Smooth muscle cell (in vitro differentiated cells): ENCODE results near the gene TMEM260. TPM values are rescaled to one million over a fixed set of nuclear protein-coding genes. Genes with fewer than 3 reads are reported as not detected.

Source experiments
- DNase-seq: peaks from one replicate; lab custom pipeline; 2025; ENCODE audit not compliant: unreplicated experiment; lab: John Stamatoyannopoulos, UW
- H2AFZ ChIP-seq: fragments of 200-600 bp; sonication (generic); 2 replicates; pipeline ENCODE4 v1.6.0; 2016; ENCODE audit warnings: antibody characterized with exemption, low read depth, mild to moderate bottlenecking
- H3F3A ChIP-seq: fragments of 200-600 bp; sonication (generic); 2 replicates; pipeline ENCODE4 v1.6.0; 2017; ENCODE audit warnings: antibody characterized with exemption, low read depth
- H3K27ac ChIP-seq: fragments of 200-600 bp; sonication (generic); 2 replicates; pipeline ENCODE4 v1.5.1; 2016; ENCODE audit warnings: low read depth, mild to moderate bottlenecking
- H3K27me3 ChIP-seq: fragments of 200-600 bp; sonication (generic); 2 replicates; pipeline ENCODE4 v1.6.1; 2016; ENCODE audit warnings: low read depth, mild to moderate bottlenecking
- H3K36me3 ChIP-seq: fragments of 200-600 bp; sonication (generic); 2 replicates; pipeline ENCODE4 v1.5.1; 2016; ENCODE audit warnings: low read depth
- H3K4me1 ChIP-seq: fragments of 200-600 bp; sonication (generic); 2 replicates; pipeline ENCODE4 v1.5.1; 2016; ENCODE audit warnings: low read depth
- H3K4me2 ChIP-seq: fragments of 200-600 bp; sonication (generic); 2 replicates; pipeline ENCODE4 v1.6.0; 2016; ENCODE audit warnings: mild to moderate bottlenecking
- H3K4me3 ChIP-seq: fragments of 200-600 bp; sonication (generic); 2 replicates; pipeline ENCODE4 v1.5.1; 2016; ENCODE audit warnings: mild to moderate bottlenecking
- H3K79me2 ChIP-seq: fragments of 200-600 bp; sonication (generic); 2 replicates; pipeline ENCODE4 v1.6.0; 2016; ENCODE audit warnings: low read depth, mild to moderate bottlenecking
- H3K9ac ChIP-seq: fragments of 200-600 bp; sonication (generic); 2 replicates; pipeline ENCODE4 v1.6.0; 2016; ENCODE audit warnings: low read depth
- H3K9me3 ChIP-seq: fragments of 200-600 bp; sonication (generic); replicated peaks from 2 replicates; pipeline ENCODE4 v1.5.1; 2016; ENCODE audit warnings: low read depth
- H4K20me1 ChIP-seq: fragments of 200-600 bp; sonication (generic); 2 replicates; pipeline ENCODE4 v1.6.0; 2016; ENCODE audit warnings: low read depth
- WGBS: methylation state at CpG from one replicate; pipeline ENCODE4 v1.1.7; 2016; ENCODE audit warnings: low lambda C conversion rate; 5-methylcytosine and 5-hydroxymethylcytosine counted together
- polyA plus RNA-seq: library from polyadenylated mRNA; unstranded; fragments of >200 nt; fragmentation: Nextera tagmentation; extraction: Ambion mirVana; gene quantifications from 2 replicates; pipeline ENCODE4 v1.2.1, GENCODE V29; 2016
- total RNA-seq: library from RNA; depleted of rRNA; stranded (reverse); fragments of >200 nt; gene quantifications from 2 replicates; pipeline ENCODE4 v1.2.3, GENCODE V29; 2014
- TF ChIP-seq, protein P1 (sequence below): fragments of 200-600 bp; sonication (generic); IDR thresholded peaks from 2 replicates; pipeline ENCODE4 v1.5.1; 2017; ENCODE audit warnings: borderline replicate concordance, mild to moderate bottlenecking, antibody characterized with exemption; ENCODE audit not compliant: insufficient read depth, poor library complexity, severe bottlenecking

Gene TMEM260
- total and polyA plus RNA-seq, 2 experiments from 2014 or later, result 10.5 to 16.0 TPM

GRCh38 chr14:56555921-56556570, 23.6 kb upstream of the TMEM260 start:
- H4K20me1 ChIP-seq, result no peaks in the 10 kb centered on the region
- no peaks in the 10 kb centered on the region for H3K4me1 ChIP-seq
- no peaks in the 10 kb centered on the region for H3K79me2 ChIP-seq
- TF ChIP-seq, protein P1, sequence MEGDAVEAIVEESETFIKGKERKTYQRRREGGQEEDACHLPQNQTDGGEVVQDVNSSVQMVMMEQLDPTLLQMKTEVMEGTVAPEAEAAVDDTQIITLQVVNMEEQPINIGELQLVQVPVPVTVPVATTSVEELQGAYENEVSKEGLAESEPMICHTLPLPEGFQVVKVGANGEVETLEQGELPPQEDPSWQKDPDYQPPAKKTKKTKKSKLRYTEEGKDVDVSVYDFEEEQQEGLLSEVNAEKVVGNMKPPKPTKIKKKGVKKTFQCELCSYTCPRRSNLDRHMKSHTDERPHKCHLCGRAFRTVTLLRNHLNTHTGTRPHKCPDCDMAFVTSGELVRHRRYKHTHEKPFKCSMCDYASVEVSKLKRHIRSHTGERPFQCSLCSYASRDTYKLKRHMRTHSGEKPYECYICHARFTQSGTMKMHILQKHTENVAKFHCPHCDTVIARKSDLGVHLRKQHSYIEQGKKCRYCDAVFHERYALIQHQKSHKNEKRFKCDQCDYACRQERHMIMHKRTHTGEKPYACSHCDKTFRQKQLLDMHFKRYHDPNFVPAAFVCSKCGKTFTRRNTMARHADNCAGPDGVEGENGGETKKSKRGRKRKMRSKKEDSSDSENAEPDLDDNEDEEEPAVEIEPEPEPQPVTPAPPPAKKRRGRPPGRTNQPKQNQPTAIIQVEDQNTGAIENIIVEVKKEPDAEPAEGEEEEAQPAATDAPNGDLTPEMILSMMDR, result peak; percentile 49
- WGBS, result 50% methylated on average over 5 of the region's 5 CpGs
- H3K9ac ChIP-seq, result no peak overlapping the region
- H3F3A ChIP-seq, result no peaks in the 10 kb centered on the region
- H3K9me3 ChIP-seq, result no peaks in the 10 kb centered on the region
- H3K4me3 ChIP-seq, result no peak overlapping the region
- no peak overlapping the region for H2AFZ ChIP-seq
- H3K36me3 ChIP-seq, result no peaks in the 10 kb centered on the region
- H3K4me2 ChIP-seq, result no peak overlapping the region
- peaks cover 10% of the 10 kb centered on the region for H3K27me3 ChIP-seq
- H3K27ac ChIP-seq, result no peak overlapping the region
- no peak for DNase-seq

GRCh38 chr14:56559182-56559581, 20.4 kb upstream of the TMEM260 start:
- DNase-seq, result no peak
- peaks cover 5% of the 10 kb centered on the region for H3K27me3 ChIP-seq
- TF ChIP-seq, protein P1, result no peak
- H3K4me1 ChIP-seq, result no peaks in the 10 kb centered on the region
- H3K9ac ChIP-seq, result no peak overlapping the region
- H3K36me3 ChIP-seq, result no peaks in the 10 kb centered on the region
- H3K27ac ChIP-seq, result no peak overlapping the region
- no peak overlapping the region for H3K4me2 ChIP-seq
- no peak overlapping the region for H2AFZ ChIP-seq
- no peaks in the 10 kb centered on the region for H3K9me3 ChIP-seq
- H3K79me2 ChIP-seq, result no peaks in the 10 kb centered on the region
- H3K4me3 ChIP-seq, result no peak overlapping the region
- WGBS, result 92% methylated on average over 4 of the region's 4 CpGs
- no peaks in the 10 kb centered on the region for H4K20me1 ChIP-seq
- no peaks in the 10 kb centered on the region for H3F3A ChIP-seq

GRCh38 chr14:56561606-56562005, 18.0 kb upstream of the TMEM260 start:
- TF ChIP-seq, protein P1, result no peak
- no peaks in the 10 kb centered on the region for H3K36me3 ChIP-seq
- no peaks in the 10 kb centered on the region for H3K4me1 ChIP-seq
- no peak overlapping the region for H3K9ac ChIP-seq
- H3K27me3 ChIP-seq, result peaks cover 5% of the 10 kb centered on the region
- WGBS, result 87% methylated on average over 2 of the region's 2 CpGs
- no peaks in the 10 kb centered on the region for H3K79me2 ChIP-seq
- no peak overlapping the region for H2AFZ ChIP-seq
- no peak for DNase-seq
- no peak overlapping the region for H3K4me2 ChIP-seq
- no peak overlapping the region for H3K27ac ChIP-seq
- no peak overlapping the region for H3K4me3 ChIP-seq
- no peaks in the 10 kb centered on the region for H4K20me1 ChIP-seq
- no peaks in the 10 kb centered on the region for H3F3A ChIP-seq
- H3K9me3 ChIP-seq, result no peaks in the 10 kb centered on the region

DNA sequence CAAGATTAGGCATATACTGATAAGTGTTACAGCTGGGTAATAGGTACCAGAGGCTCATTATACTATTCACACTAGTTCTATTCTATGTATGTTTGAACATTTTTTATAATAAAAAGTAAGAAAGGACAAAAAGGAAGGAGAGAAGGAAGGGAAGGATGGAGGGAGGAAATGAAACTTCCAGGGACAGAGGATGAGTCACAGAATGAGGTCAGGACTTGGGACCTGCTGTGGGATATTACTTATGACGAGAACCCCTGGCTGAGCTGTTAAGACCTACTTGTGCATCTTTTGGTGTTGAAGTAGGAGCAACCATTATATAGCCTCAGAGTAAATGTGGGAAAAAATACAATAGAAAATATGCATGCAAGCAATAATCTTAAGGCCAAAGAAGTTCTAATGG, 16.7 kb upstream of the TMEM260 start:
- Histone ChIP-seq H2AFZ (no peak overlapping the region), H3K4me1 (no peaks in the 10 kb centered on the region), H3K9ac (no peak overlapping the region), H3K9me3 (no peaks in the 10 kb centered on the region), H3K27ac (no peak overlapping the region), H3K36me3 (no peaks in the 10 kb centered on the region), H4K20me1 (no peaks in the 10 kb centered on the region), H3F3A (no peaks in the 10 kb centered on the region), H3K4me3 (no peak overlapping the region), H3K27me3 (peaks cover 5% of the 10 kb centered on the region), H3K79me2 (no peaks in the 10 kb centered on the region), H3K4me2 (no peak overlapping the region)
- WGBS, result 75% methylated on average over 1 of the region's 1 CpG
- TF ChIP-seq, protein P1, result no peak
- DNase-seq, result no peak
